ENCODE data around the gene PAF1. TPM values are rescaled to one million over a fixed set of nuclear protein-coding genes. Genes with fewer than 3 reads are reported as not detected.

PAF1 gene
- total RNA-seq (38.8 and 46.4 TPM in 2 replicates), polyA plus RNA-seq (65.5 and 87.2 TPM in 2 replicates), polyA minus RNA-seq (ENCODE audit: low replicate concordance) (28.3 and 42.1 TPM in 2 replicates)
- 56.2 and 73.7 TPM in 2 replicates for polyA plus RNA-seq (2012)

DNA sequence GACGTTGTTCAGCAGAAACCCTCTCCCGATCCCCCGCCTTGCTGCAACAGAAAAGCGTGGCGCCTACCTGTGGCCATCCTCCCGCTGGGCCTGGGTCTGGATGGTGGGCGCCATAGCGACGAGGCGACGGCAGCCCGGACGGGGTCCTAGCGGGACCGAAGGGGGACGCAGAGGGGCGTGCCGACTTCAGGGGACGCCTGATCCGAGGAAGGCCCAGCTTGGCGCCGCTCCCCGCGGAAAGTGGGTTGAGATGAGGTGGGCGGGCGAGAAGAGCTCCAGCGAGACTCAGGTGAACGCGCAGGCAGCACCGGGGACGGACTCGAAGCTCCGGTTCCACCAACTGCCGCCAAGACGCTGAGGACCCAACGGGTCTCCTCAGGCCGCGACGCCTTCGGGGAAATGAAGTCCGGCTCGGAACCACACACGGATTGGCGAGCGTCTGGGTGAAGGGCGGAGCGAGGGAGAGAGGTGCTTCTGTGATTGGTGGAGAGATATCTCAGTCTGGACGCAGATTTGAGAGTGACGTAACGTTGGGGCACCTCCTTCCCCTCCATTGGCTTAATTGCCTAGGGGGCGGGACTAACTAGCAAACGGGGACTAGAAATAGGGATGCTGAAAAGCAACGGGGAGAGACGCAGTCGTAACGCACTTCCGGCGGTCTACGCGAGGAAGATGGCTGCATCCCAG, at the start of gene PAF1, which contains the start of gene MED29:
Gene PAF1 (minus strand): TSS at position 356 of the 687 bp plus-strand sequence. CDS start 242 bp downstream, at position 114.
Gene MED29 (plus strand): TSS at position 628 of the 687 bp plus-strand sequence. CDS start 45 bp downstream, at position 673.
- no peaks in the 10 kb centered on the region for H3K9me3 ChIP-seq (ENCODE audit: control insufficient read depth, insufficient read depth, low read depth, low read length)
- peaks cover 29% of the 10 kb centered on the region for H3K36me3 ChIP-seq (ENCODE audit: control insufficient read depth, insufficient read depth, low read length)
- H3K4me2 ChIP-seq (ENCODE audit: extremely low read depth, insufficient read depth, low read length), result peak within 1 kb of the TSS; percentile 98
- no peaks in the 10 kb centered on the region for H4K20me1 ChIP-seq (ENCODE audit: control insufficient read depth, extremely low read depth, insufficient read depth, low read length)
- no peak for TF ChIP-seq CTCF (conservative IDR thresholded peaks at IDR 0.05 in 1 of 2, IDR thresholded peaks at IDR 0.05 in 1 of 2; ENCODE audit: low read depth in 1 of 2, low read length in 2 of 2)
- H3K4me1 ChIP-seq (ENCODE audit: control insufficient read depth, extremely low read depth, insufficient read depth, low read length), result peaks cover 10% of the 10 kb centered on the region
- peaks cover 27% of the 10 kb centered on the region for H3K79me2 ChIP-seq (ENCODE audit: control insufficient read depth, insufficient read depth, low read length)
- peak within 1 kb of the TSS; percentile 99 for H3K27ac ChIP-seq (ENCODE audit: insufficient read depth, low read length)
- H3K4me3 ChIP-seq (replicated peaks in 1 of 4; ENCODE audit: control extremely low read depth in 1 of 4, insufficient read depth in 1 of 4, low read depth in 3 of 4, low read length in 4 of 4), result peak within 1 kb of the TSS; percentile 91 to 99 (median 96)
- peak; percentile 99 to 100 for DNase-seq (ENCODE audit: low read depth in 2 of 2)
- peak within 1 kb of the TSS; percentile 98 for H3K9ac ChIP-seq (ENCODE audit: insufficient read depth, low read length)
- peak within 1 kb of the TSS; percentile 73 for H2AFZ ChIP-seq (ENCODE audit: low read length)
- no peaks in the 10 kb centered on the region for H3K27me3 ChIP-seq (ENCODE audit: control insufficient read depth, insufficient read depth, low read length)

- TF ChIP-seq CTCF (conservative IDR thresholded peaks at IDR 0.05 in 1 of 2, IDR thresholded peaks at IDR 0.05 in 1 of 2; ENCODE audit: low read depth in 1 of 2, low read length in 2 of 2), result no peak
- TF ChIP-seq EZH2 (IDR thresholded peaks at IDR 0.05; ENCODE audit: low read length, missing control alignments), result no peak
- no peak overlapping the region for H3K4me3 ChIP-seq (replicated peaks in 1 of 4; ENCODE audit: control extremely low read depth in 1 of 4, insufficient read depth in 1 of 4, low read depth in 3 of 4, low read length in 4 of 4)
- no peaks in the 10 kb centered on the region for H4K20me1 ChIP-seq (ENCODE audit: control insufficient read depth, extremely low read depth, insufficient read depth, low read length)
- peaks cover 13% of the 10 kb centered on the region for H3K4me1 ChIP-seq (ENCODE audit: control insufficient read depth, extremely low read depth, insufficient read depth, low read length)
- no peak overlapping the region for H2AFZ ChIP-seq (ENCODE audit: low read length)
- DNase-seq (ENCODE audit: low read depth in 2 of 2), result peak in 1 of 2 donors; percentile 41
- H3K9ac ChIP-seq (ENCODE audit: insufficient read depth, low read length), result no peak overlapping the region
- no peaks in the 10 kb centered on the region for H3K27me3 ChIP-seq (ENCODE audit: control insufficient read depth, insufficient read depth, low read length)
- H3K27ac ChIP-seq (ENCODE audit: insufficient read depth, low read length), result no peak overlapping the region
- H3K79me2 ChIP-seq (ENCODE audit: control insufficient read depth, insufficient read depth, low read length), result peaks cover 23% of the 10 kb centered on the region
- H3K36me3 ChIP-seq (ENCODE audit: control insufficient read depth, insufficient read depth, low read length), result peaks cover 7% of the 10 kb centered on the region
- H3K4me2 ChIP-seq (ENCODE audit: extremely low read depth, insufficient read depth, low read length), result no peak overlapping the region
- no peaks in the 10 kb centered on the region for H3K9me3 ChIP-seq (ENCODE audit: control insufficient read depth, insufficient read depth, low read depth, low read length)
These were observed 47.5 kb upstream of the PAF1 start for GRCh38 chr19:39438270-39438934.

GRCh38 chr19:39436350-39436716, 45.4 kb upstream of the PAF1 start:
- Histone ChIP-seq H3K27ac (ENCODE audit: insufficient read depth, low read length) (peak overlapping the region; percentile 57), H2AFZ (ENCODE audit: low read length) (no peak overlapping the region), H3K4me1 (ENCODE audit: control insufficient read depth, extremely low read depth, insufficient read depth, low read length) (peaks cover 13% of the 10 kb centered on the region), H3K36me3 (ENCODE audit: control insufficient read depth, insufficient read depth, low read length) (peaks cover 13% of the 10 kb centered on the region), H3K79me2 (ENCODE audit: control insufficient read depth, insufficient read depth, low read length) (peaks cover 29% of the 10 kb centered on the region), H3K4me2 (ENCODE audit: extremely low read depth, insufficient read depth, low read length) (peak overlapping the region; percentile 61), H4K20me1 (ENCODE audit: control insufficient read depth, extremely low read depth, insufficient read depth, low read length) (no peaks in the 10 kb centered on the region), H3K9me3 (ENCODE audit: control insufficient read depth, insufficient read depth, low read depth, low read length) (no peaks in the 10 kb centered on the region), H3K9ac (ENCODE audit: insufficient read depth, low read length) (peak overlapping the region; percentile 91), H3K4me3 (replicated peaks in 1 of 4; ENCODE audit: control extremely low read depth in 1 of 4, insufficient read depth in 1 of 4, low read depth in 3 of 4, low read length in 4 of 4) (peak overlapping the region; percentile 57 to 86 (median 76)), H3K27me3 (ENCODE audit: control insufficient read depth, insufficient read depth, low read length) (no peaks in the 10 kb centered on the region)
- no peak for DNase-seq (ENCODE audit: low read depth in 2 of 2)
- TF ChIP-seq CTCF (conservative IDR thresholded peaks at IDR 0.05 in 1 of 2, IDR thresholded peaks at IDR 0.05 in 1 of 2; ENCODE audit: low read depth in 1 of 2, low read length in 2 of 2) (no peak), EZH2 (IDR thresholded peaks at IDR 0.05; ENCODE audit: low read length, missing control alignments) (no peak)
